ENCODE results near the gene CLOCK.

CLOCK gene

DNA sequence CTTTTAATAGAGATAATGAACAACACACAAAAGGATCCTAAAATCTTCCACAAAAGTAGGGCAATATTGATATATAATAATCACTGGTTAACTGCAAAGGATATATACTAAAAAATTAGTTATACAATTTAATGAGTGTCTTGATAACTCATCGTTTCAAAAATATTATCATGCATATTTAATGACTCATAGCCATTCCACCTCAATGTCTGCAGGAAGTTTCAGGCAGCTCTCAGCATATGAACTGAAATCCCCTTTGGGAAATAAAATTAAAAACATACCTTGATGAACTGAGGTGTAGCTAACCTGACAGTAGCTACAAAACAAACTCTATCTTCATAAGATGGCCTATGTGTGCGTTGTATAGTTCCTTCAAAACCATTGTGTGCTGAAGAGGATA is 88.1 kb downstream of the CLOCK start:
- H4K20me1 ChIP-seq (ENCODE audit: insufficient read depth, low read length) = no peaks in the 10 kb centered on the region

DNA sequence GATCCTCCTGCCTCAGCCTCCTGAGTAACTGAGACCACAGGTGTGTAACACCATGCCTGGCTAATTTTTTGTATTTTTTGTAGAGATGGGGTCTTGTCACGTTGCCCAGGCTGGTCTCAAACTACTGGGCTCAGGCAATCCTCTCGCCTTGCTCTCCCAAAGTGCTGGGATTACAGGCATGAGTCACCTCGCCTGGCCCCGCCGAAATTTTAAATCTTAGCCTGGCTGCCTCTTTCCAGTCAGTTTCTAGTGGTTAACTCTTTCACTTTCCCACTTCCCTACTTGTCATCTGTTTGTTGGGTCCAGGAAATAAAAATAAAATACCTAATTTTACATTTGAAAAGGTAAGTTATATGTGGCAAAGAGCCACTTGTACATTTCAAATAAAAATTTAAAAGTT is 88.5 kb downstream of the CLOCK start:
- Histone ChIP-seq H3K79me2 (ENCODE audit: low read length) (no peaks in the 10 kb centered on the region), H4K20me1 (ENCODE audit: insufficient read depth, low read length) (no peaks in the 10 kb centered on the region), H3K36me3 (replicated peaks; ENCODE audit: low read depth, low read length) (peaks cover 8% of the 10 kb centered on the region), H3K4me1 (ENCODE audit: low read length) (no peaks in the 10 kb centered on the region), H3K27ac (ENCODE audit: low read length) (no peak overlapping the region), H3K9me3 (ENCODE audit: insufficient read depth, low read length) (no peaks in the 10 kb centered on the region), H3K4me3 (ENCODE audit: low read length) (no peak overlapping the region), H3K9ac (ENCODE audit: low read length) (no peak overlapping the region), H3K4me2 (ENCODE audit: low read length) (no peak overlapping the region), H2AFZ (ENCODE audit: low read depth, low read length) (no peak overlapping the region), H3K27me3 (ENCODE audit: low read depth, low read length) (no peaks in the 10 kb centered on the region)
- no peak for TF ChIP-seq CTCF (IDR thresholded peaks at IDR 0.05; ENCODE audit: low read depth, low read length)
- no peak for TF ChIP-seq EZH2phosphoT487 (IDR thresholded peaks at IDR 0.05; ENCODE audit: low read depth)

More for the DNA sequence above, 88.1 kb downstream of the CLOCK start:
- Histone ChIP-seq H3K79me2 (ENCODE audit: low read length) (no peaks in the 10 kb centered on the region), H3K9me3 (ENCODE audit: insufficient read depth, low read length) (no peaks in the 10 kb centered on the region), H3K9ac (ENCODE audit: low read length) (no peak overlapping the region), H3K36me3 (replicated peaks; ENCODE audit: low read depth, low read length) (peaks cover 8% of the 10 kb centered on the region), H3K27ac (ENCODE audit: low read length) (no peak overlapping the region), H3K27me3 (ENCODE audit: low read depth, low read length) (no peaks in the 10 kb centered on the region), H3K4me3 (ENCODE audit: low read length) (no peak overlapping the region), H2AFZ (ENCODE audit: low read depth, low read length) (no peak overlapping the region), H3K4me2 (ENCODE audit: low read length) (no peak overlapping the region), H3K4me1 (ENCODE audit: low read length) (no peaks in the 10 kb centered on the region)
- TF ChIP-seq CTCF (IDR thresholded peaks at IDR 0.05; ENCODE audit: low read depth, low read length) (no peak), EZH2phosphoT487 (IDR thresholded peaks at IDR 0.05; ENCODE audit: low read depth) (no peak)

- no peak overlapping the region for H3K4me3 ChIP-seq (ENCODE audit: low read length)
- H3K36me3 ChIP-seq (replicated peaks; ENCODE audit: low read depth, low read length) = peaks cover 33% of the 10 kb centered on the region
- no peaks in the 10 kb centered on the region for H3K9me3 ChIP-seq (ENCODE audit: insufficient read depth, low read length)
- TF ChIP-seq CTCF (IDR thresholded peaks at IDR 0.05; ENCODE audit: low read depth, low read length) = no peak
- no peaks in the 10 kb centered on the region for H3K79me2 ChIP-seq (ENCODE audit: low read length)
- no peak overlapping the region for H3K27ac ChIP-seq (ENCODE audit: low read length)
- H3K27me3 ChIP-seq (ENCODE audit: low read depth, low read length) = no peaks in the 10 kb centered on the region
- no peak overlapping the region for H2AFZ ChIP-seq (ENCODE audit: low read depth, low read length)
- no peaks in the 10 kb centered on the region for H4K20me1 ChIP-seq (ENCODE audit: insufficient read depth, low read length)
- H3K9ac ChIP-seq (ENCODE audit: low read length) = no peak overlapping the region
- H3K4me1 ChIP-seq (ENCODE audit: low read length) = no peaks in the 10 kb centered on the region
- H3K4me2 ChIP-seq (ENCODE audit: low read length) = no peak overlapping the region
Observed at GRCh38 chr4:55450566-55450965, 96.1 kb downstream of the CLOCK start.

DNA sequence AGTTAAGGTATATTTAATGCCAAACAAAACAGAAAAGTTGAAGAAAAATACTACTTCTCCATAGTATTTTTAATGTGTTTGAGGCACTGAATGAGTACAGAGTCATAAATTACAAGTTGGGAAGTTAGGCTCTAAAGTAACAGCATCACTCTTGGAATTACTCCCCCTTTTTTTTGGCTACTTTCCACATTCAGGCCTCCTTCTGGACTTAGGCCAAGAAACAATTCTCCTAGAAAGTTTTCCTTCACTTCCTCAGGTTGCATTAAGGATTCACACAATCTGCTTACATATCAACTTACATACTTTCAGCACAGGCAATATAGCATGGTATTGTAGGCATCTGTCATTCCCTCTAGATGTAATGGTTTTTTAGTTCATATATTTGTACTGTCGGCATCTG is 98.9 kb downstream of the CLOCK start:
- H4K20me1 ChIP-seq (ENCODE audit: insufficient read depth, low read length) = no peaks in the 10 kb centered on the region
- H3K9ac ChIP-seq (ENCODE audit: low read length) = no peak overlapping the region
- no peak overlapping the region for H2AFZ ChIP-seq (ENCODE audit: low read depth, low read length)
- no peak overlapping the region for H3K4me2 ChIP-seq (ENCODE audit: low read length)
- no peaks in the 10 kb centered on the region for H3K9me3 ChIP-seq (ENCODE audit: insufficient read depth, low read length)
- H3K27ac ChIP-seq (ENCODE audit: low read length) = no peak overlapping the region
- H3K36me3 ChIP-seq (replicated peaks; ENCODE audit: low read depth, low read length) = peaks cover 37% of the 10 kb centered on the region
- no peak for TF ChIP-seq CTCF (IDR thresholded peaks at IDR 0.05; ENCODE audit: low read depth, low read length)
- H3K27me3 ChIP-seq (ENCODE audit: low read depth, low read length) = no peaks in the 10 kb centered on the region
- H3K4me3 ChIP-seq (ENCODE audit: low read length) = no peak overlapping the region
- no peaks in the 10 kb centered on the region for H3K4me1 ChIP-seq (ENCODE audit: low read length)
- H3K79me2 ChIP-seq (ENCODE audit: low read length) = no peaks in the 10 kb centered on the region

All from OCI-LY3 (cell line).